ENCODE results near the gene SLC25A36.

The SLC25A36 gene

GRCh38 chr3:140904521-140904920 lies 37.1 kb upstream of the SLC25A36 start:
- TF ChIP-seq CTCF (IDR thresholded peaks at IDR 0.05; ENCODE audit: low read depth, low read length) = no peak
- no peak overlapping the region for H3K4me3 ChIP-seq (ENCODE audit: low read depth, low read length)

GRCh38 chr3:140905559-140905958 lies 36.1 kb upstream of the SLC25A36 start:
- TF ChIP-seq CTCF (IDR thresholded peaks at IDR 0.05; ENCODE audit: low read depth, low read length) = no peak
- no peak overlapping the region for H3K4me3 ChIP-seq (ENCODE audit: low read depth, low read length)

DNA sequence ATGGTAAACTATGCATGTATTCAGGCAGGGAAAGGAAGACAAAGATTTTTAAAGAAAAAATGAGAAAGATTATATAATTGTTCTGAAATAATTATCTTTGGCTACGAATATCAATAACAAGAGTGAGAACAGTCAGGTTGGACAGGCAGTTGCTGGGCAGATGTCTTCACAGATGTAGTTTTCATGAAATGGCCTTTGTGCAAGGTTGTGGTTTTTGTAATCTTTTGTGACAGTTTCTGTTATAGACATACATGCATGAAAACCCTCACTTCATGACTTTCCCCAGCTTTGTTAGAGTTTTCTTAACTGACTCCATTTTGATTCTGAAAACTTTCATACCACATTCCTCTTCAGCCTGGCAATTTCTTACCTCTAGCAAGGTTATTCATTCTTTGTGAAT lies 34.9 kb upstream of the SLC25A36 start:
- no peak for TF ChIP-seq CTCF (IDR thresholded peaks at IDR 0.05; ENCODE audit: low read depth, low read length)
- no peak overlapping the region for H3K4me3 ChIP-seq (ENCODE audit: low read depth, low read length)

- H3K4me3 ChIP-seq (ENCODE audit: low read depth, low read length) = no peak overlapping the region
- TF ChIP-seq CTCF (IDR thresholded peaks at IDR 0.05; ENCODE audit: low read depth, low read length) = no peak
Measured at GRCh38 chr3:140910860-140911259, 30.8 kb upstream of the SLC25A36 start.

DNA sequence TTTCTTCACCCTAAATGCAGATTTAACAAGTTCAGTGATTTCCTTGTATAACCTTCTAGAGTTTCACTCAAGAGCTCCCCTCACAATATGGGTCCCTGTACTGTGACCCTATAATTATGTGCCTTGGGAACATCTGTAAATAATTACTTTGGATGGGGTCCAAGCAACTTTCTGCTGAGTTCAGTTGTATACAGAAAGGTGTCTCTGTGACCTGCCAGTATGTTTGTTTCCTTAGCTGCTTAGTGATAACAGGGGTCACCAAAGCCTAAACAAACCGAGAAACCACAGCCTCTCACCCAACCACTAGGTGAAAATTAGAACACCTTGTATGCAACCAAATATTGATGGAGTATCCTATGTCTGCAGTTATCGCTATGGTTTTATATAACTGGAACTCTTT lies 29.8 kb upstream of the SLC25A36 start:
- H3K4me3 ChIP-seq (ENCODE audit: low read depth, low read length) = no peak overlapping the region
- no peak for TF ChIP-seq CTCF (IDR thresholded peaks at IDR 0.05; ENCODE audit: low read depth, low read length)

- H3K4me3 ChIP-seq (ENCODE audit: low read depth, low read length) = no peak overlapping the region
- TF ChIP-seq CTCF (IDR thresholded peaks at IDR 0.05; ENCODE audit: low read depth, low read length) = no peak
Measured at GRCh38 chr3:140913728-140914127, 27.9 kb upstream of the SLC25A36 start.

GRCh38 chr3:140914384-140914945 lies 27.2 kb upstream of the SLC25A36 start:
- no peak overlapping the region for H3K4me3 ChIP-seq (ENCODE audit: low read depth, low read length)
- TF ChIP-seq CTCF (IDR thresholded peaks at IDR 0.05; ENCODE audit: low read depth, low read length) = no peak

Measured in WI38 (cell line).